Stimulated activated CD4-positive, alpha-beta T cell treated with anti-CD3 and anti-CD28 coated beads, Interleukin-2, amount 100 ng/mL, for 4 hours (primary cell): Measurements from ENCODE around the gene ADARB2.

Experiments
- DNase-seq: peaks from one replicate; pipeline ENCODE4 v3.0.0-alpha.2; 2020; ENCODE audit warnings: low read depth

ADARB2 gene

GRCh38 chr10:1204434-1205326 is 532.6 kb downstream of the ADARB2 start:
- DNase-seq, result no peak

GRCh38 chr10:1203704-1204103 is 533.6 kb downstream of the ADARB2 start:
- no peak for DNase-seq

- DNase-seq, result no peak
Observed at GRCh38 chr10:1203216-1203615, 534.1 kb downstream of the ADARB2 start.

- DNase-seq, result no peak
Observed at GRCh38 chr10:1202343-1202742, 535.0 kb downstream of the ADARB2 start.

- DNase-seq, result no peak
Observed at GRCh38 chr10:1200866-1201807, 536.2 kb downstream of the ADARB2 start.

GRCh38 chr10:1199897-1200721 is 537.2 kb downstream of the ADARB2 start:
- no peak for DNase-seq

- DNase-seq, result no peak
Observed at GRCh38 chr10:1199345-1199673, 538.0 kb downstream of the ADARB2 start.

- no peak for DNase-seq
Observed at GRCh38 chr10:1198453-1199344, 538.6 kb downstream of the ADARB2 start.

GRCh38 chr10:1197384-1197783 is 539.9 kb downstream of the ADARB2 start:
- DNase-seq, result no peak

GRCh38 chr10:1196656-1197055 is 540.7 kb downstream of the ADARB2 start:
- no peak for DNase-seq

GRCh38 chr10:1195828-1196227 is 541.5 kb downstream of the ADARB2 start:
- no peak for DNase-seq

- DNase-seq, result no peak
Observed at GRCh38 chr10:1194161-1194560, 543.2 kb downstream of the ADARB2 start.

GRCh38 chr10:1193561-1193960 is 543.8 kb downstream of the ADARB2 start:
- DNase-seq, result no peak

GRCh38 chr10:1191752-1192151 is 545.6 kb downstream of the ADARB2 start:
- no peak for DNase-seq

- DNase-seq, result no peak
Observed at GRCh38 chr10:1190791-1191490, 546.4 kb downstream of the ADARB2 start.

- no peak for DNase-seq
Observed at GRCh38 chr10:1190052-1190395, 547.3 kb downstream of the ADARB2 start.

- no peak for DNase-seq
Observed at GRCh38 chr10:1189166-1190051, 547.9 kb downstream of the ADARB2 start.

- DNase-seq, result no peak
Observed at GRCh38 chr10:1188558-1189135, 548.7 kb downstream of the ADARB2 start.
